ENCODE measurements around the gene KCNK10. TPM values are rescaled to one million over a fixed set of nuclear protein-coding genes. Genes with fewer than 3 reads are reported as not detected.

The KCNK10 gene
- total and polyA plus RNA-seq, 2 experiments from 2014 or later = 1.6 to 1.7 TPM

DNA sequence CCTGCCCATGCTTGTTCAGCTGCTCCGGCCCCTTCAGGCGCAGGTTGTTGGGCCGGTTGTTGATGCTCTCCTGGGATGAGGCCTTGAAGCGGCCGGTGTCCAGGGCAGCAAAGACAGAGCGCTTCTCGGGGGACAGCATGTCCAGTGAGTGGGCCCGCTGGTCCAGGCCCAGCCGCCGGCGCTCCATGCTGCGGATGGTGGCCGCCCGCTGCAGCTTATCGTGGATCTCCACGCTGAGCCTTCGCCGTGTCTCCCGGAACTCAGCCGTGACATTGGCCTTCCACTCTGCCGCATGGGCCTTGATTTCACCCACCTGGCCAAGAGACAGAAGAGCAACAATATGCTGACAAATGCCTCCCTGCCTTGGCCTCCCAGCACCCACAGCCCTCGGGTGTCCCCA is 137.2 kb downstream of the KCNK10 start:
- TF ChIP-seq EZH2phosphoT487 (IDR thresholded peaks at IDR 0.05; ENCODE audit: low read depth, severe bottlenecking, unreplicated experiment) (no peak), EZH2 (IDR thresholded peaks at IDR 0.05; ENCODE audit: borderline replicate concordance) (no peak)
- TF ChIP-seq, protein P1, sequence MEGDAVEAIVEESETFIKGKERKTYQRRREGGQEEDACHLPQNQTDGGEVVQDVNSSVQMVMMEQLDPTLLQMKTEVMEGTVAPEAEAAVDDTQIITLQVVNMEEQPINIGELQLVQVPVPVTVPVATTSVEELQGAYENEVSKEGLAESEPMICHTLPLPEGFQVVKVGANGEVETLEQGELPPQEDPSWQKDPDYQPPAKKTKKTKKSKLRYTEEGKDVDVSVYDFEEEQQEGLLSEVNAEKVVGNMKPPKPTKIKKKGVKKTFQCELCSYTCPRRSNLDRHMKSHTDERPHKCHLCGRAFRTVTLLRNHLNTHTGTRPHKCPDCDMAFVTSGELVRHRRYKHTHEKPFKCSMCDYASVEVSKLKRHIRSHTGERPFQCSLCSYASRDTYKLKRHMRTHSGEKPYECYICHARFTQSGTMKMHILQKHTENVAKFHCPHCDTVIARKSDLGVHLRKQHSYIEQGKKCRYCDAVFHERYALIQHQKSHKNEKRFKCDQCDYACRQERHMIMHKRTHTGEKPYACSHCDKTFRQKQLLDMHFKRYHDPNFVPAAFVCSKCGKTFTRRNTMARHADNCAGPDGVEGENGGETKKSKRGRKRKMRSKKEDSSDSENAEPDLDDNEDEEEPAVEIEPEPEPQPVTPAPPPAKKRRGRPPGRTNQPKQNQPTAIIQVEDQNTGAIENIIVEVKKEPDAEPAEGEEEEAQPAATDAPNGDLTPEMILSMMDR (IDR thresholded peaks at IDR 0.05; ENCODE audit: poor library complexity) = no peak
- no peaks in the 10 kb centered on the region for H3K36me3 ChIP-seq (replicated peaks; ENCODE audit: insufficient read depth, low read depth)
- peaks cover 17% of the 10 kb centered on the region for H3K4me1 ChIP-seq (ENCODE audit: insufficient read depth)
- H3K9me3 ChIP-seq (ENCODE audit: low read depth) = no peaks in the 10 kb centered on the region
- H2AFZ ChIP-seq = no peak overlapping the region
- H3K79me2 ChIP-seq = no peaks in the 10 kb centered on the region
- WGBS (ENCODE audit: low lambda C conversion rate, missing lambda C conversion rate) = 92% methylated on average over 22 of the region's 22 CpGs
- no peaks in the 10 kb centered on the region for H4K20me1 ChIP-seq (ENCODE audit: insufficient read depth, poor library complexity, severe bottlenecking)
- DNase-seq (ENCODE audit: low spot score) = no peak
- H3K27me3 ChIP-seq = no peaks in the 10 kb centered on the region
- H3K4me3 ChIP-seq = no peak overlapping the region
- no peak overlapping the region for H3K27ac ChIP-seq
- no peak overlapping the region for H3K4me2 ChIP-seq
- no peaks in the 10 kb centered on the region for H3K9me2 ChIP-seq (replicated peaks; ENCODE audit: insufficient read depth)

DNA sequence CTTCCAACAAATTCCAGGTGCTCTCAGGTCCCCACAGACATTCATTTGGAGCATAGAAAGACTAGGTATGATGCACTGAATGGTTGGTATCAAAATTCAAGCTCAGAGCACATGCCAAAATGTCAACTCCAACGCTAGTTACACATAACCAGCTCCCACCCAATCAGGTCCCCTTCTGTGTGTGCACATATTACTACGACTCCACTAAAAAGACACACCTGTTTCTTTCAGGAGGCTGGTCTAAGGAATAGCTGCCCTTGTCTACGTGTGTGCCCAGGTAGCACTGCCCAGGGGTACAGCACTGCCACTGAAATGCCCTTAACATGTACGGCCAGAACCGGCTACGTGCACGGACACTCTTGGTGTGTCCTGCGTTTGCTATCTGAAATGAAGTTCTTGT is 138.1 kb downstream of the KCNK10 start:
- H3K9me2 ChIP-seq (replicated peaks; ENCODE audit: insufficient read depth) = no peaks in the 10 kb centered on the region
- TF ChIP-seq, protein P1 (IDR thresholded peaks at IDR 0.05; ENCODE audit: poor library complexity) = no peak
- TF ChIP-seq EZH2phosphoT487 (IDR thresholded peaks at IDR 0.05; ENCODE audit: low read depth, severe bottlenecking, unreplicated experiment) (no peak), EZH2 (IDR thresholded peaks at IDR 0.05; ENCODE audit: borderline replicate concordance) (no peak)
- H3K27me3 ChIP-seq = no peaks in the 10 kb centered on the region
- H2AFZ ChIP-seq = no peak overlapping the region
- H3K79me2 ChIP-seq = no peaks in the 10 kb centered on the region
- DNase-seq (ENCODE audit: low spot score) = no peak
- H3K27ac ChIP-seq = no peak overlapping the region
- H3K9me3 ChIP-seq (ENCODE audit: low read depth) = no peaks in the 10 kb centered on the region
- no peak overlapping the region for H3K4me2 ChIP-seq
- H3K4me3 ChIP-seq = no peak overlapping the region
- no peaks in the 10 kb centered on the region for H4K20me1 ChIP-seq (ENCODE audit: insufficient read depth, poor library complexity, severe bottlenecking)
- H3K36me3 ChIP-seq (replicated peaks; ENCODE audit: insufficient read depth, low read depth) = no peaks in the 10 kb centered on the region
- peaks cover 13% of the 10 kb centered on the region for H3K4me1 ChIP-seq (ENCODE audit: insufficient read depth)
- WGBS (ENCODE audit: low lambda C conversion rate, missing lambda C conversion rate) = 94% methylated on average over 8 of the region's 8 CpGs

DNA sequence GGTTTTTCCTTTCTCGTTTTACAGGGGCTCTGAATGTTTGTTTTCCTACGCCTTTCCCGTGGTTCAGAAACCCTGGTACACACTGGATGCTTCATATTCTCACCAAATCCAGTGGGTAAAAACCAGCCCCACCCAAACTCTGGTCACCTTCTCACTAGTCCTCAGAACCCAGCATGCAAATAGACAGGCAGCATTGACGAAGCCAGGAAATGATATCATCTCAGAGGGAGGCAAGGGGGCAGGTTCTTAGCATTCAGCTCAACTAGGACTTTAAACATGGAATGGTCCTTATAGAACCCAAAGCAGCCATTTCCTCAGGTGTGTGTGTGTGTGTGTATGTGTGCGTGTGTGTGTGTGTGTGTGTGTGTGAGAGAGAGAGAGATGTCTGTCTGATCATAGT is 142.0 kb downstream of the KCNK10 start:
- no peak overlapping the region for H2AFZ ChIP-seq
- WGBS (ENCODE audit: low lambda C conversion rate, missing lambda C conversion rate) = 54% methylated on average over 5 of the region's 5 CpGs

More for the DNA sequence above, 142.0 kb downstream of the KCNK10 start:
- DNase-seq (ENCODE audit: low spot score) = no peak
- Histone ChIP-seq H3K9me3 (ENCODE audit: low read depth) (no peaks in the 10 kb centered on the region), H3K9me2 (replicated peaks; ENCODE audit: insufficient read depth) (no peaks in the 10 kb centered on the region), H3K36me3 (replicated peaks; ENCODE audit: insufficient read depth, low read depth) (no peaks in the 10 kb centered on the region), H3K27ac (no peak overlapping the region), H3K4me3 (no peak overlapping the region), H3K4me2 (no peak overlapping the region), H4K20me1 (ENCODE audit: insufficient read depth, poor library complexity, severe bottlenecking) (no peaks in the 10 kb centered on the region), H3K4me1 (ENCODE audit: insufficient read depth) (no peaks in the 10 kb centered on the region), H3K79me2 (no peaks in the 10 kb centered on the region), H3K27me3 (no peaks in the 10 kb centered on the region)
- TF ChIP-seq EZH2 (IDR thresholded peaks at IDR 0.05; ENCODE audit: borderline replicate concordance) (no peak), EZH2phosphoT487 (IDR thresholded peaks at IDR 0.05; ENCODE audit: low read depth, severe bottlenecking, unreplicated experiment) (no peak)
- TF ChIP-seq, protein P1 (IDR thresholded peaks at IDR 0.05; ENCODE audit: poor library complexity) = no peak
